Activated T-helper 2 cell treated with anti-CD3 and anti-CD28 coated beads, Interferon-gamma antibody, Interleukin-2, Interleukin-4, amounts not matched to agents 10 μg/mL and 5 μg/mL and 100 μg/mL, durations not matched to agents 14 hours and 24 hours and 36 hours (primary cell): ENCODE data around the gene SUN1. TPM values are rescaled to one million over a fixed set of nuclear protein-coding genes. Genes with fewer than 3 reads are reported as not detected.

Experiments used
- DNase-seq: peaks from one replicate; pipeline ENCODE4 v3.0.0; 2021; ENCODE audit warnings: low spot score
- H3K27ac Mint-ChIP-seq: one replicate; pipeline ENCODE4 v1.8.0; 2021; ENCODE audit warnings: mixed read lengths
- H3K27me3 Mint-ChIP-seq: one replicate; pipeline ENCODE4 v1.8.0; 2021; ENCODE audit warnings: low read depth, mixed read lengths
- H3K36me3 Mint-ChIP-seq: one replicate; pipeline ENCODE4 v1.8.0; 2021; ENCODE audit warnings: low read depth, mixed read lengths
- H3K4me1 Mint-ChIP-seq: one replicate; pipeline ENCODE4 v1.8.0; 2021; ENCODE audit warnings: low read depth, mixed read lengths
- H3K4me3 Mint-ChIP-seq: one replicate; pipeline ENCODE4 v1.8.0; 2021; ENCODE audit warnings: low read depth, mild to moderate bottlenecking, moderate library complexity, mixed read lengths
- H3K9me3 Mint-ChIP-seq: one replicate; pipeline ENCODE4 v1.8.0; 2021; ENCODE audit warnings: mixed read lengths
- intact Hi-C: fragments of 100-400 bp; cut with micrococcal nuclease; formaldehyde crosslinking; loops from one replicate; pipeline ENCODE4 v1.15.1; 2023
- total RNA-seq: library from RNA; stranded (reverse); gene quantifications from 2 replicates; pipeline ENCODE4 v1.2.3, GENCODE V29; 2022

SUN1 gene
- total RNA-seq, 1 donor from 2014 or later: 87.7 TPM

- no peak for DNase-seq
- H3K9me3 Mint-ChIP-seq: no peaks in the 10 kb centered on the region
- intact Hi-C loops: loop anchor here (1.0 to 5.0 kb wide), 4 partner anchors 11 to 229 kb away; no protein-coding TSS in a partner anchor
- H3K36me3 Mint-ChIP-seq: peaks cover 13% of the 10 kb centered on the region
- peak overlapping the region; percentile 69 for H3K4me3 Mint-ChIP-seq
- H3K27ac Mint-ChIP-seq: peak overlapping the region; percentile 93
- H3K27me3 Mint-ChIP-seq: no peaks in the 10 kb centered on the region
- peaks cover 30% of the 10 kb centered on the region for H3K4me1 Mint-ChIP-seq
Measured at GRCh38 chr7:831596-832166, 595 bp upstream of the SUN1 start.

GRCh38 chr7:832968-833424 lies 720 bp downstream of the SUN1 start:
- H3K27me3 Mint-ChIP-seq: no peaks in the 10 kb centered on the region
- DNase-seq: no peak
- H3K27ac Mint-ChIP-seq: peak overlapping the region; percentile 93
- peak overlapping the region; percentile 69 for H3K4me3 Mint-ChIP-seq
- no peaks in the 10 kb centered on the region for H3K9me3 Mint-ChIP-seq
- peaks cover 30% of the 10 kb centered on the region for H3K4me1 Mint-ChIP-seq
- peaks cover 13% of the 10 kb centered on the region for H3K36me3 Mint-ChIP-seq
- intact Hi-C loops: loop anchor here (5.0 kb wide), 2 partner anchors 39 to 231 kb away; no protein-coding TSS in a partner anchor

- Mint-ChIP-seq H3K9me3 (no peaks in the 10 kb centered on the region), H3K4me3 (no peak overlapping the region), H3K36me3 (peaks cover 14% of the 10 kb centered on the region), H3K27me3 (no peaks in the 10 kb centered on the region), H3K27ac (no peak overlapping the region), H3K4me1 (peaks cover 30% of the 10 kb centered on the region)
- intact Hi-C loops: loop anchor here (5.0 kb wide), 2 partner anchors 39 to 231 kb away; no protein-coding TSS in a partner anchor
- DNase-seq: no peak
Measured at GRCh38 chr7:833601-834258, 1.5 kb downstream of the SUN1 start.

- intact Hi-C loops: loop anchor here (5.0 kb wide), 2 partner anchors 38 to 232 kb away; no protein-coding TSS in a partner anchor
- no peak overlapping the region for H3K4me3 Mint-ChIP-seq
- H3K27me3 Mint-ChIP-seq: no peaks in the 10 kb centered on the region
- H3K27ac Mint-ChIP-seq: peak overlapping the region; percentile 42
- H3K4me1 Mint-ChIP-seq: peaks cover 30% of the 10 kb centered on the region
- peaks cover 19% of the 10 kb centered on the region for H3K36me3 Mint-ChIP-seq
- no peak for DNase-seq
- H3K9me3 Mint-ChIP-seq: no peaks in the 10 kb centered on the region
Measured at GRCh38 chr7:834277-834676, 2.0 kb downstream of the SUN1 start.

- no peaks in the 10 kb centered on the region for H3K27me3 Mint-ChIP-seq
- intact Hi-C loops: no loop called here
- H3K4me1 Mint-ChIP-seq: peaks cover 28% of the 10 kb centered on the region
- no peaks in the 10 kb centered on the region for H3K9me3 Mint-ChIP-seq
- peaks cover 25% of the 10 kb centered on the region for H3K36me3 Mint-ChIP-seq
- DNase-seq: no peak
- no peak overlapping the region for H3K27ac Mint-ChIP-seq
- H3K4me3 Mint-ChIP-seq: no peak overlapping the region
Measured at GRCh38 chr7:835021-835420, 2.7 kb downstream of the SUN1 start.

GRCh38 chr7:835485-836401 lies 3.5 kb downstream of the SUN1 start:
- peak overlapping the region; percentile 42 for H3K27ac Mint-ChIP-seq
- H3K36me3 Mint-ChIP-seq: peaks cover 29% of the 10 kb centered on the region
- H3K27me3 Mint-ChIP-seq: no peaks in the 10 kb centered on the region
- H3K4me3 Mint-ChIP-seq: no peak overlapping the region
- H3K4me1 Mint-ChIP-seq: peaks cover 21% of the 10 kb centered on the region
- no peaks in the 10 kb centered on the region for H3K9me3 Mint-ChIP-seq
- DNase-seq: no peak
- intact Hi-C loops: no loop called here

- H3K27ac Mint-ChIP-seq: no peak overlapping the region
- intact Hi-C loops: no loop called here
- DNase-seq: no peak
- peaks cover 31% of the 10 kb centered on the region for H3K36me3 Mint-ChIP-seq
- H3K9me3 Mint-ChIP-seq: no peaks in the 10 kb centered on the region
- H3K4me1 Mint-ChIP-seq: peaks cover 16% of the 10 kb centered on the region
- no peaks in the 10 kb centered on the region for H3K27me3 Mint-ChIP-seq
- H3K4me3 Mint-ChIP-seq: no peak overlapping the region
Measured at GRCh38 chr7:836429-836828, 4.2 kb downstream of the SUN1 start.

GRCh38 chr7:837001-837400 lies 4.7 kb downstream of the SUN1 start:
- intact Hi-C loops: no loop called here
- DNase-seq: no peak
- Mint-ChIP-seq H3K9me3 (no peaks in the 10 kb centered on the region), H3K36me3 (peaks cover 37% of the 10 kb centered on the region), H3K4me1 (peaks cover 11% of the 10 kb centered on the region), H3K4me3 (no peak overlapping the region), H3K27me3 (no peaks in the 10 kb centered on the region), H3K27ac (no peak overlapping the region)

GRCh38 chr7:840001-840600 lies 7.8 kb downstream of the SUN1 start:
- peaks cover 46% of the 10 kb centered on the region for H3K36me3 Mint-ChIP-seq
- no peaks in the 10 kb centered on the region for H3K4me1 Mint-ChIP-seq
- H3K27ac Mint-ChIP-seq: no peak overlapping the region
- H3K4me3 Mint-ChIP-seq: no peak overlapping the region
- no peak for DNase-seq
- no peaks in the 10 kb centered on the region for H3K9me3 Mint-ChIP-seq
- intact Hi-C loops: no loop called here
- H3K27me3 Mint-ChIP-seq: no peaks in the 10 kb centered on the region

- Mint-ChIP-seq H3K36me3 (peaks cover 42% of the 10 kb centered on the region), H3K27ac (no peak overlapping the region), H3K27me3 (no peaks in the 10 kb centered on the region), H3K4me3 (no peak overlapping the region), H3K9me3 (no peaks in the 10 kb centered on the region), H3K4me1 (no peaks in the 10 kb centered on the region)
- DNase-seq: no peak
- intact Hi-C loops: no loop called here
Measured at GRCh38 chr7:841943-842342, 9.7 kb downstream of the SUN1 start.

- Mint-ChIP-seq H3K4me1 (no peaks in the 10 kb centered on the region), H3K36me3 (peaks cover 42% of the 10 kb centered on the region), H3K9me3 (no peaks in the 10 kb centered on the region), H3K27ac (no peak overlapping the region), H3K27me3 (no peaks in the 10 kb centered on the region), H3K4me3 (no peak overlapping the region)
- no peak for DNase-seq
- intact Hi-C loops: no loop called here
Measured at GRCh38 chr7:842431-843031, 10.3 kb downstream of the SUN1 start.

- Mint-ChIP-seq H3K4me1 (no peaks in the 10 kb centered on the region), H3K9me3 (no peaks in the 10 kb centered on the region), H3K27ac (no peak overlapping the region), H3K36me3 (peaks cover 44% of the 10 kb centered on the region), H3K27me3 (no peaks in the 10 kb centered on the region), H3K4me3 (no peak overlapping the region)
- intact Hi-C loops: no loop called here
- no peak for DNase-seq
Measured at GRCh38 chr7:843230-843629, 11.0 kb downstream of the SUN1 start.
